HFFc6 (cell line): Measurements from ENCODE around the gene ATMIN. TPM values are rescaled to one million over a fixed set of nuclear protein-coding genes. Genes with fewer than 3 reads are reported as not detected.

Experiments
- DNase-seq: peaks from one replicate; pipeline ENCODE4 v3.0.0-alpha.2; 2018
- H3K27ac Mint-ChIP-seq: 2 replicates; pipeline ENCODE4 v1.8.0; 2020; ENCODE audit warnings: mild to moderate bottlenecking, mixed read lengths
- H3K27me3 Mint-ChIP-seq: 2 replicates; pipeline ENCODE4 v1.8.0; 2021; ENCODE audit warnings: mild to moderate bottlenecking, moderate library complexity, mixed read lengths; ENCODE audit not compliant: insufficient read depth
- H3K36me3 Mint-ChIP-seq: 2 replicates; pipeline ENCODE4 v1.8.0; 2021; ENCODE audit warnings: low read depth, mixed read lengths
- H3K4me1 Mint-ChIP-seq: 2 replicates; pipeline ENCODE4 v1.8.0; 2020; ENCODE audit warnings: low read depth, mixed read lengths
- H3K4me3 Mint-ChIP-seq: 2 replicates; pipeline ENCODE4 v1.8.0; 2020; ENCODE audit warnings: mild to moderate bottlenecking, moderate library complexity, mixed read lengths
- H3K9me3 Mint-ChIP-seq: 2 replicates; pipeline ENCODE4 v1.8.0; 2020; ENCODE audit warnings: mild to moderate bottlenecking, mixed read lengths
- CTCF ChIP-seq: fragments of 200-600 bp; sonication (generic); IDR thresholded peaks from 2 replicates; pipeline ENCODE4 v1.5.0; 2021; ENCODE audit warnings: antibody characterized with exemption, mild to moderate bottlenecking
- total RNA-seq, 6 experiments: library from RNA; stranded (reverse); fragmentation: NEBNext Ultra II Directional; extraction: Animal tissue kit (Norgen Biotek cat#: 25700); gene quantifications; 2 replicates in 1 of 6; 3 replicates in 5 of 6; pipeline ENCODE4 v1.2.3, GENCODE V29; 2021

The ATMIN gene
- total RNA-seq, 6 experiments from 2014 or later = 24.3 to 35.6 (median 29.7) TPM

GRCh38 chr16:81018496-81018895 is 17.1 kb upstream of the ATMIN start:
- DNase-seq = no peak
- no peak for TF ChIP-seq CTCF
- peaks cover 17% of the 10 kb centered on the region for H3K36me3 Mint-ChIP-seq
- no peak overlapping the region for H3K27ac Mint-ChIP-seq
- no peaks in the 10 kb centered on the region for H3K9me3 Mint-ChIP-seq
- no peaks in the 10 kb centered on the region for H3K4me1 Mint-ChIP-seq
- H3K27me3 Mint-ChIP-seq = peaks cover 1% of the 10 kb centered on the region; the same call in 1 of the 2 replicates
- no peak overlapping the region for H3K4me3 Mint-ChIP-seq

GRCh38 chr16:81026429-81026828 is 9.2 kb upstream of the ATMIN start:
- Mint-ChIP-seq H3K36me3 (peaks cover 24% of the 10 kb centered on the region; the same call in 1 of the 2 replicates), H3K4me1 (no peaks in the 10 kb centered on the region), H3K27ac (no peak overlapping the region), H3K4me3 (no peak overlapping the region), H3K27me3 (no peaks in the 10 kb centered on the region), H3K9me3 (no peaks in the 10 kb centered on the region)
- no peak for DNase-seq
- TF ChIP-seq CTCF = no peak

GRCh38 chr16:81029930-81030604 is 5.6 kb upstream of the ATMIN start:
- Mint-ChIP-seq H3K9me3 (no peaks in the 10 kb centered on the region), H3K27ac (no peak overlapping the region), H3K4me1 (no peaks in the 10 kb centered on the region), H3K27me3 (no peaks in the 10 kb centered on the region; the same call in 1 of the 2 replicates), H3K36me3 (peaks cover 23% of the 10 kb centered on the region; the same call in 1 of the 2 replicates), H3K4me3 (no peak overlapping the region)
- no peak for TF ChIP-seq CTCF
- DNase-seq = no peak

- Mint-ChIP-seq H3K36me3 (peaks cover 12% of the 10 kb centered on the region; the same call in 1 of the 2 replicates), H3K9me3 (no peaks in the 10 kb centered on the region), H3K4me3 (peak overlapping the region; percentile 94), H3K4me1 (peaks cover 17% of the 10 kb centered on the region), H3K27ac (peak overlapping the region; percentile 73), H3K27me3 (peaks cover 2% of the 10 kb centered on the region)
- DNase-seq = peak; percentile 2
- no peak for TF ChIP-seq CTCF
Observed at GRCh38 chr16:81035975-81036750, 521 bp downstream of the ATMIN start.

DNA sequence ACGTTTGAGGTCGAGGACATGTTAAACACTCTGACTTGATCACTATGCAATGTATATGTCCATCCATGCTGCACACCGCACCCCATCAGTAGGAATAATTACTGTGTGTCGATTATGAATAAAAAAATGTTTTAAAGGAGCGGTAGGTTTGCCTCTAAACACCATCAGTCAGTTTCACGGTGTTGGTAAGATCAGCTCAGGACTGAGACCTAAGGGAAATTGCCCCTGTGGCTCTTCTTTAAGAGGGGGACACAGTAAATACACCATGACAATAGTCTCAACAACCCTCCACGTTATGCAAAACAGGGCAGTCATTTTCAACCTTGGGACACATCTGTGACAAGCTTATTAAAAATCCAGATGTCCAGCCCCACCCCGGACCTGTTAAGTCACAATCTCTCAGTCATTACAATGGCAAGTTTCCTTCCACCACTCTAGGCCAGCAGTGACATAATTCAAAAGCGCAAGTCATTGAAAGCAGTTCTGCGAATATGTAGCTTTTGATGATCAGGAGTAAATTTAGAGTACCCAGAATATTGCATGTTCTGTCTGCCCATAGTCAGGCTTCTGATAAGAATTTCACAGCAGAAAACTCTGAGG is 1.2 kb downstream of the ATMIN start:
- peak overlapping the region; percentile 94 for H3K4me3 Mint-ChIP-seq
- H3K27ac Mint-ChIP-seq = peak overlapping the region; percentile 73
- peaks cover 17% of the 10 kb centered on the region; the same call in 1 of the 2 replicates for H3K36me3 Mint-ChIP-seq
- DNase-seq = no peak
- peaks cover 17% of the 10 kb centered on the region for H3K4me1 Mint-ChIP-seq
- H3K9me3 Mint-ChIP-seq = no peaks in the 10 kb centered on the region
- no peak for TF ChIP-seq CTCF
- peaks cover 2% of the 10 kb centered on the region for H3K27me3 Mint-ChIP-seq
